Activated CD4-positive, alpha-beta T cell treated with anti-CD3 and anti-CD28 coated beads for 4 hours (primary cell): ENCODE results near the gene CDPF1.
"Not testable (repeated sequence)": the region's sequence is repeated elsewhere in the genome, so short reads cannot be mapped to it uniquely, and the experiment has no call there.

Experiments
- DNase-seq, 2 donors: peaks; one replicate each; pipeline ENCODE4 v3.0.0-alpha.2; 2020

CDPF1 gene

GRCh38 chr22:46281866-46282678, 32.0 kb upstream of the CDPF1 start:
- no peak for DNase-seq

- no peak for DNase-seq
Measured at GRCh38 chr22:46280999-46281623, 31.0 kb upstream of the CDPF1 start.

GRCh38 chr22:46280063-46280817, 30.1 kb upstream of the CDPF1 start:
- no peak for DNase-seq

- DNase-seq, result no peak
Measured at GRCh38 chr22:46278656-46279645, 28.9 kb upstream of the CDPF1 start.

GRCh38 chr22:46276563-46276962, 26.5 kb upstream of the CDPF1 start:
- DNase-seq, result no peak

- no peak for DNase-seq
Measured at GRCh38 chr22:46275455-46276122, 25.5 kb upstream of the CDPF1 start.

GRCh38 chr22:46274381-46274780, 24.3 kb upstream of the CDPF1 start:
- DNase-seq, result no peak

GRCh38 chr22:46273432-46274148, 23.5 kb upstream of the CDPF1 start:
- DNase-seq, result no peak

GRCh38 chr22:46272762-46273431, 22.8 kb upstream of the CDPF1 start:
- DNase-seq, result no peak

GRCh38 chr22:46272196-46272595, 22.1 kb upstream of the CDPF1 start:
- DNase-seq, result no peak

- DNase-seq, result no peak
Measured at GRCh38 chr22:46269564-46269963, 19.5 kb upstream of the CDPF1 start.

GRCh38 chr22:46267431-46268279, 17.6 kb upstream of the CDPF1 start, which contains the start of gene TTC38:
TTC38 (plus strand) TSS chr22:46268008; CDS start chr22:46268040, 32 bp downstream.
- peak; percentile 33 to 41 for DNase-seq

GRCh38 chr22:46265627-46266026, 15.5 kb upstream of the CDPF1 start:
- DNase-seq, result not testable (repeated sequence)

- DNase-seq, result not testable (repeated sequence)
Measured at GRCh38 chr22:46264520-46264919, 14.4 kb upstream of the CDPF1 start.

GRCh38 chr22:46263216-46263590, 13.1 kb upstream of the CDPF1 start, which contains the start of gene PKDREJ:
PKDREJ (minus strand) TSS chr22:46263343; CDS start chr22:46263322, 21 bp downstream.
- DNase-seq, result no peak

- no peak for DNase-seq
Measured at GRCh38 chr22:46262449-46263215, 12.5 kb upstream of the CDPF1 start.

- no peak for DNase-seq
Measured at GRCh38 chr22:46260038-46260437, 9.9 kb upstream of the CDPF1 start.

GRCh38 chr22:46259374-46259773, 9.3 kb upstream of the CDPF1 start:
- DNase-seq, result no peak
